GM12864 (cell line): ENCODE data around the gene GPR171.

Source experiments
- DNase-seq: peaks from one replicate; pipeline ENCODE4 v3.0.0-alpha.2; 2011; ENCODE audit warnings: low read depth
- H3K4me3 ChIP-seq: 2 replicates; pipeline ENCODE4 v1.5.1; 2011; ENCODE audit warnings: mild to moderate bottlenecking, low read depth, low read length, control low read depth
- CTCF ChIP-seq: IDR thresholded peaks from 2 replicates; pipeline ENCODE4 v1.5.1; 2011; ENCODE audit warnings: low read depth, mild to moderate bottlenecking, moderate library complexity, low read length, control low read depth, inconsistent platforms; ENCODE audit errors: missing control alignments

The GPR171 gene

GRCh38 chr3:151213881-151214280 lies 10.9 kb upstream of the GPR171 start:
- DNase-seq: no peak
- no peak for TF ChIP-seq CTCF
- no peak overlapping the region for H3K4me3 ChIP-seq

- no peak for TF ChIP-seq CTCF
- H3K4me3 ChIP-seq: no peak overlapping the region
- DNase-seq: no peak
Measured at GRCh38 chr3:151213151-151213550, 10.1 kb upstream of the GPR171 start.

- TF ChIP-seq CTCF: no peak
- DNase-seq: no peak
- no peak overlapping the region for H3K4me3 ChIP-seq
Measured at GRCh38 chr3:151210676-151211381, 7.8 kb upstream of the GPR171 start.

- TF ChIP-seq CTCF: no peak
- H3K4me3 ChIP-seq: no peak overlapping the region
- no peak for DNase-seq
Measured at GRCh38 chr3:151209654-151210053, 6.6 kb upstream of the GPR171 start.

GRCh38 chr3:151206201-151206600 lies 3.2 kb upstream of the GPR171 start:
- no peak for TF ChIP-seq CTCF
- DNase-seq: no peak
- H3K4me3 ChIP-seq: no peak overlapping the region

- DNase-seq: no peak
- TF ChIP-seq CTCF: no peak
- H3K4me3 ChIP-seq: no peak overlapping the region
Measured at GRCh38 chr3:151205482-151205881, 2.5 kb upstream of the GPR171 start.
